SK-N-SH (cell line): ENCODE measurements around the gene SH3RF1. TPM values are rescaled to one million over a fixed set of nuclear protein-coding genes. Genes with fewer than 3 reads are reported as not detected.
A peak's percentile ranks its signal among the peaks of the same experiment; 100 is the strongest.

Source experiments
- CTCF ChIA-PET: fragments of 300-600, 350-600 bp; formaldehyde crosslinking; extraction: SDS; loops from one replicate; lab custom pipeline; 2021; lab: Yijun Ruan, JAX
- POLR2A ChIA-PET: fragments of 350-600 bp; sonication (Branson Sonifier 250); formaldehyde crosslinking; extraction: SDS; loops from one replicate; lab custom pipeline; 2020; ENCODE audit warnings: antibody characterized with exemption, inconsistent platforms; lab: Yijun Ruan, JAX
- DNase-seq: peaks from one replicate; pipeline ENCODE4 v3.0.0; 2012
- H2AFZ ChIP-seq: fragments of 200-600 bp; sonication (generic); 2 replicates; pipeline ENCODE4 v1.8.1; 2016; ENCODE audit warnings: antibody characterized with exemption, mild to moderate bottlenecking, low read depth
- H3F3A ChIP-seq: fragments of 200-600 bp; sonication (generic); replicated peaks from 2 replicates; pipeline ENCODE3; 2016; ENCODE audit warnings: antibody characterized with exemption, mild to moderate bottlenecking; ENCODE audit not compliant: insufficient read depth
- H3K27ac ChIP-seq, 2 experiments: fragments of 200-500 bp in 1 of 2; fragments of 200-600 bp in 1 of 2; sonication (Bioruptor generic) in 1 of 2; sonication (generic), shearing (Covaris generic) in 1 of 2; 2 replicates each; pipeline versions ENCODE4 v1.5.1 to v1.6.1; 2014 to 2016; ENCODE audit warnings: low read depth in 2 of 2, inconsistent platforms in 1 of 2, low read length in 1 of 2, mild to moderate bottlenecking in 1 of 2, mixed read lengths in 1 of 2
- H3K27me3 ChIP-seq: fragments of 200-600 bp; sonication (generic), shearing (Covaris generic); 2 replicates; pipeline ENCODE4 v1.6.1; 2016; ENCODE audit warnings: mixed run types; ENCODE audit not compliant: insufficient read depth
- H3K36me3 ChIP-seq, 2 experiments: fragments of 200-500 bp in 1 of 2; fragments of 200-600 bp in 1 of 2; sonication (Bioruptor generic) in 1 of 2; sonication (generic) in 1 of 2; replicated peaks in 1 of 2; 2 replicates each; pipeline versions ENCODE3 to v1.5.1; 2014 to 2016; ENCODE audit warnings: low read length in 1 of 2, mild to moderate bottlenecking in 1 of 2; ENCODE audit not compliant: insufficient read depth in 2 of 2, control insufficient read depth in 1 of 2
- H3K4me1 ChIP-seq, 2 experiments: fragments of 200-500 bp in 1 of 2; fragments of 200-600 bp in 1 of 2; sonication (Bioruptor generic) in 1 of 2; sonication (generic), shearing (Covaris generic) in 1 of 2; 2 replicates each; pipeline versions ENCODE4 v1.5.1 to v1.6.1; 2014 to 2016; ENCODE audit warnings: low read depth in 1 of 2, low read length in 1 of 2, mixed run types in 1 of 2; ENCODE audit not compliant: insufficient read depth in 2 of 2, control insufficient read depth in 1 of 2
- H3K4me2 ChIP-seq: fragments of 200-600 bp; sonication (generic), shearing (Covaris generic); 2 replicates; pipeline ENCODE4 v1.6.1; 2017; ENCODE audit warnings: mixed run types
- H3K4me3 ChIP-seq, 2 experiments: fragments of 200-500 bp in 1 of 2; fragments of 200-600 bp in 1 of 2; sonication (Bioruptor generic) in 1 of 2; sonication (generic), shearing (Covaris generic) in 1 of 2; 2 replicates each; pipeline versions ENCODE4 v1.5.1 to v1.8.1; 2014 to 2016; ENCODE audit warnings: low read depth in 2 of 2, inconsistent platforms in 1 of 2, low read length in 1 of 2, mild to moderate bottlenecking in 1 of 2, mixed read lengths in 1 of 2, moderate library complexity in 1 of 2
- H3K79me2 ChIP-seq: fragments of 200-600 bp; sonication (generic); 2 replicates; pipeline ENCODE4 v1.8.1; 2017; ENCODE audit warnings: mild to moderate bottlenecking; ENCODE audit not compliant: insufficient read depth
- H3K9ac ChIP-seq: fragments of 200-600 bp; sonication (generic); 2 replicates; pipeline ENCODE4 v1.6.1; 2017; ENCODE audit warnings: mixed run types
- H3K9me2 ChIP-seq: fragments of 200-600 bp; sonication (generic); 2 replicates; pipeline ENCODE4 v1.6.1; 2017; ENCODE audit warnings: mixed run types
- H3K9me3 ChIP-seq: fragments of 200-600 bp; sonication (generic); 2 replicates; pipeline ENCODE4 v1.6.1; 2017; ENCODE audit warnings: mixed run types, mild to moderate bottlenecking, moderate library complexity
- H4K20me1 ChIP-seq: fragments of 200-600 bp; sonication (generic); 2 replicates; pipeline ENCODE4 v1.6.1; 2017; ENCODE audit warnings: mild to moderate bottlenecking, mixed run types; ENCODE audit not compliant: insufficient read depth
- CHD2 ChIP-seq: fragments of 150-350 bp; IDR thresholded peaks from 2 replicates; pipeline ENCODE4 v1.6.1; 2018; ENCODE audit warnings: low read length; ENCODE audit not compliant: partially characterized antibody
- CTCF ChIP-seq: fragments of 200-600 bp; sonication (generic); IDR thresholded peaks from 2 replicates; pipeline ENCODE4 v1.6.1; 2017; ENCODE audit warnings: antibody characterized with exemption, mild to moderate bottlenecking, moderate library complexity
- EZH2phosphoT487 ChIP-seq: fragments of 200-600 bp; sonication (generic); IDR thresholded peaks from 2 replicates; pipeline ENCODE4 v1.6.1; 2017; ENCODE audit warnings: low read depth, mixed run types, mild to moderate bottlenecking, antibody characterized with exemption, moderate library complexity, borderline replicate concordance
- FOSL2 ChIP-seq: IDR thresholded peaks from 2 replicates; pipeline ENCODE4 v1.4.0; 2012; ENCODE audit warnings: low read depth, mild to moderate bottlenecking, moderate library complexity, borderline replicate concordance
- FOXM1 ChIP-seq: IDR thresholded peaks from 2 replicates; pipeline ENCODE4 v1.4.0; 2012; ENCODE audit warnings: low read depth, mild to moderate bottlenecking
- NFIC ChIP-seq: IDR thresholded peaks from 2 replicates; pipeline ENCODE4 v1.4.0; 2012; ENCODE audit warnings: borderline replicate concordance
- POLR2AphosphoS5 ChIP-seq: IDR thresholded peaks from 2 replicates; pipeline ENCODE4 v1.6.1; 2012; ENCODE audit warnings: low read depth, low read length
- RXRA ChIP-seq: IDR thresholded peaks from 2 replicates; pipeline ENCODE4 v1.4.0; 2012; ENCODE audit warnings: low read depth, mild to moderate bottlenecking, borderline replicate concordance
- SIN3A ChIP-seq: IDR thresholded peaks from 2 replicates; pipeline ENCODE4 v1.6.1; 2012; ENCODE audit warnings: low read depth, mild to moderate bottlenecking, low read length, moderate library complexity, borderline replicate concordance
- SMC3 ChIP-seq: IDR thresholded peaks from 2 replicates; pipeline ENCODE4 v1.6.1; 2012; ENCODE audit warnings: low read depth, low read length, improper control_type of control experiment
- TCF12 ChIP-seq: IDR thresholded peaks from 2 replicates; pipeline ENCODE4 v1.4.0; 2012
- WGBS: methylation state at CpG from one replicate; pipeline ENCODE4 v1.1.6; 2017; ENCODE audit warnings: low lambda C conversion rate; 5-methylcytosine and 5-hydroxymethylcytosine counted together
- polyA plus RNA-seq, 3 experiments: library from polyadenylated mRNA; depleted of rRNA; stranded (reverse); fragments of >200 nt; gene quantifications; 2 replicates each; pipeline ENCODE4 v1.2.3, GENCODE V29; 2012
- TF ChIP-seq, protein P1 (sequence below): IDR thresholded peaks from 2 replicates; pipeline ENCODE4 v1.6.1; 2012; ENCODE audit warnings: mild to moderate bottlenecking, low read depth, low read length, moderate library complexity
- TF ChIP-seq, protein P2 (sequence below): IDR thresholded peaks from 2 replicates; pipeline ENCODE4 v1.4.0; 2012; ENCODE audit warnings: low read depth, borderline replicate concordance
- TF ChIP-seq, protein P3 (sequence below): IDR thresholded peaks from 2 replicates; pipeline ENCODE4 v1.4.0; 2012; ENCODE audit warnings: low read depth, borderline replicate concordance

Gene SH3RF1
- polyA plus RNA-seq, 1 of the 3 experiments (the other 2 are of a cell fraction) = 22.0 TPM

DNA sequence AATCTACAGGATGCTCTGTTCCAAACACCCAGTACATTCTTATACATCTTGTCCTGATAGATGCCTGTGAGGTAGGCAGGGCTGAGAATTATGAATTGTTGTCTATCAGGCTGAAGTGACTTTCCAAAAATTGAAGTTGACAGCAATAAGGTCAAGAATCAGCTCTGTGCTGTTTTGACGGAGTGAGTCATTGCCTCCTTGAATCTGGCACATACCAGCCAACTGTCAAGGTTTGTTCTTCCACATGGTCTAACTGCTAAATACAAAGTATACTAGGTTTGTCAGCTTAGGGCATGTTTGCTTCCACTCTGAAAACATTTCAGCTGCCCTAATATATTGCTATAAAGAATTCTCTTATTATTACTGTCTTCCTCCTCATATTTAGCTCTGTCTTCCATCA is 32.3 kb downstream of the SH3RF1 start (continued):
- TF ChIP-seq, protein P1, sequence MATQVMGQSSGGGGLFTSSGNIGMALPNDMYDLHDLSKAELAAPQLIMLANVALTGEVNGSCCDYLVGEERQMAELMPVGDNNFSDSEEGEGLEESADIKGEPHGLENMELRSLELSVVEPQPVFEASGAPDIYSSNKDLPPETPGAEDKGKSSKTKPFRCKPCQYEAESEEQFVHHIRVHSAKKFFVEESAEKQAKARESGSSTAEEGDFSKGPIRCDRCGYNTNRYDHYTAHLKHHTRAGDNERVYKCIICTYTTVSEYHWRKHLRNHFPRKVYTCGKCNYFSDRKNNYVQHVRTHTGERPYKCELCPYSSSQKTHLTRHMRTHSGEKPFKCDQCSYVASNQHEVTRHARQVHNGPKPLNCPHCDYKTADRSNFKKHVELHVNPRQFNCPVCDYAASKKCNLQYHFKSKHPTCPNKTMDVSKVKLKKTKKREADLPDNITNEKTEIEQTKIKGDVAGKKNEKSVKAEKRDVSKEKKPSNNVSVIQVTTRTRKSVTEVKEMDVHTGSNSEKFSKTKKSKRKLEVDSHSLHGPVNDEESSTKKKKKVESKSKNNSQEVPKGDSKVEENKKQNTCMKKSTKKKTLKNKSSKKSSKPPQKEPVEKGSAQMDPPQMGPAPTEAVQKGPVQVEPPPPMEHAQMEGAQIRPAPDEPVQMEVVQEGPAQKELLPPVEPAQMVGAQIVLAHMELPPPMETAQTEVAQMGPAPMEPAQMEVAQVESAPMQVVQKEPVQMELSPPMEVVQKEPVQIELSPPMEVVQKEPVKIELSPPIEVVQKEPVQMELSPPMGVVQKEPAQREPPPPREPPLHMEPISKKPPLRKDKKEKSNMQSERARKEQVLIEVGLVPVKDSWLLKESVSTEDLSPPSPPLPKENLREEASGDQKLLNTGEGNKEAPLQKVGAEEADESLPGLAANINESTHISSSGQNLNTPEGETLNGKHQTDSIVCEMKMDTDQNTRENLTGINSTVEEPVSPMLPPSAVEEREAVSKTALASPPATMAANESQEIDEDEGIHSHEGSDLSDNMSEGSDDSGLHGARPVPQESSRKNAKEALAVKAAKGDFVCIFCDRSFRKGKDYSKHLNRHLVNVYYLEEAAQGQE = 0 out of 2 replicates have a peak, but pooled peaks have one; percentile 27
- TF ChIP-seq FOXM1 (peak; percentile 79), EZH2phosphoT487 (no peak), CTCF (no peak), RXRA (peak; percentile 97)
- TF ChIP-seq, protein P2, sequence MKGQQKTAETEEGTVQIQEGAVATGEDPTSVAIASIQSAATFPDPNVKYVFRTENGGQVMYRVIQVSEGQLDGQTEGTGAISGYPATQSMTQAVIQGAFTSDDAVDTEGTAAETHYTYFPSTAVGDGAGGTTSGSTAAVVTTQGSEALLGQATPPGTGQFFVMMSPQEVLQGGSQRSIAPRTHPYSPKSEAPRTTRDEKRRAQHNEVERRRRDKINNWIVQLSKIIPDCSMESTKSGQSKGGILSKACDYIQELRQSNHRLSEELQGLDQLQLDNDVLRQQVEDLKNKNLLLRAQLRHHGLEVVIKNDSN = no peak
- TF ChIP-seq, all 33 proteins: peak for 15

- CTCF ChIA-PET = interaction anchor here (1.5 kb wide), 1 partner anchor 213 kb away, joined by 3 read pairs; no protein-coding TSS in a partner anchor
- POLR2A ChIA-PET = no interaction called here
- H3K36me3 ChIP-seq = peaks cover 0 to 18% of the 10 kb centered on the region in 2 experiments
- DNase-seq = no peak
- no peaks in the 10 kb centered on the region for H3K9me3 ChIP-seq
- H2AFZ ChIP-seq = no peak overlapping the region
- peaks cover 100% of the 10 kb centered on the region for H3K79me2 ChIP-seq
- H3K27ac ChIP-seq = peak overlapping the region in 1 of 2 experiments; percentile 61; a peak in 1 of 4 replicates
- peaks cover 26% of the 10 kb centered on the region for H3F3A ChIP-seq
- WGBS = 93% methylated on average over 6 of the region's 6 CpGs
- H3K27me3 ChIP-seq = no peaks in the 10 kb centered on the region
- H3K9me2 ChIP-seq = no peaks in the 10 kb centered on the region
- no peak overlapping the region for H3K4me3 ChIP-seq
- H3K9ac ChIP-seq = no peak overlapping the region
- H4K20me1 ChIP-seq = peaks cover 83% of the 10 kb centered on the region
- no peak overlapping the region for H3K4me2 ChIP-seq
- peaks cover 9 to 12% of the 10 kb centered on the region in 2 experiments; a peak in 3 of 4 replicates for H3K4me1 ChIP-seq
- TF ChIP-seq CHD2 = no peak
- TF ChIP-seq SIN3A = no peak
- TF ChIP-seq TCF12 = no peak
- TF ChIP-seq, protein P1 = no peak
- TF ChIP-seq FOSL2 = no peak
- no peak for TF ChIP-seq NFIC
- TF ChIP-seq POLR2AphosphoS5 = no peak
- TF ChIP-seq, protein P3, sequence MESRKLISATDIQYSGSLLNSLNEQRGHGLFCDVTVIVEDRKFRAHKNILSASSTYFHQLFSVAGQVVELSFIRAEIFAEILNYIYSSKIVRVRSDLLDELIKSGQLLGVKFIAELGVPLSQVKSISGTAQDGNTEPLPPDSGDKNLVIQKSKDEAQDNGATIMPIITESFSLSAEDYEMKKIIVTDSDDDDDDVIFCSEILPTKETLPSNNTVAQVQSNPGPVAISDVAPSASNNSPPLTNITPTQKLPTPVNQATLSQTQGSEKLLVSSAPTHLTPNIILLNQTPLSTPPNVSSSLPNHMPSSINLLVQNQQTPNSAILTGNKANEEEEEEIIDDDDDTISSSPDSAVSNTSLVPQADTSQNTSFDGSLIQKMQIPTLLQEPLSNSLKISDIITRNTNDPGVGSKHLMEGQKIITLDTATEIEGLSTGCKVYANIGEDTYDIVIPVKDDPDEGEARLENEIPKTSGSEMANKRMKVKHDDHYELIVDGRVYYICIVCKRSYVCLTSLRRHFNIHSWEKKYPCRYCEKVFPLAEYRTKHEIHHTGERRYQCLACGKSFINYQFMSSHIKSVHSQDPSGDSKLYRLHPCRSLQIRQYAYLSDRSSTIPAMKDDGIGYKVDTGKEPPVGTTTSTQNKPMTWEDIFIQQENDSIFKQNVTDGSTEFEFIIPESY = no peak
- TF ChIP-seq SMC3 = no peak
Observed at GRCh38 chr4:169236873-169237626, 33.7 kb downstream of the SH3RF1 start.
